Endothelial cell of umbilical vein (primary cell): ENCODE data around the gene YY1. TPM values are rescaled to one million over a fixed set of nuclear protein-coding genes. Genes with fewer than 3 reads are reported as not detected.

Source experiments
- BruUV-seq: library from RNA; stranded (reverse); fragments of 400-500 nt; replicated peaks from 2 replicates; lab custom pipeline; 2021; lab: Mats Ljungman, UMichigan
- CTCF ChIA-PET: fragments of 300-600, 350-600 bp; sonication (Branson Sonifier 250); formaldehyde crosslinking; loops from one replicate; lab custom pipeline; 2021; ENCODE audit warnings: antibody characterized with exemption, inconsistent platforms; lab: Charles Lee
- POLR2A ChIA-PET: fragments of 300-600, 350-600 bp; sonication (Branson Sonifier 250); formaldehyde crosslinking; loops from one replicate; lab custom pipeline; 2021; ENCODE audit warnings: antibody characterized with exemption, inconsistent platforms; lab: Charles Lee
- DNase-seq: peaks from one replicate; pipeline ENCODE4 v3.0.0-alpha.2; 2011; ENCODE audit warnings: low read depth, low spot score
- FAIRE-seq: peaks from 2 replicates; lab custom pipeline; 2011; peaks lifted over from hg19 to GRCh38; lab: Jason Lieb, UNC
- H2AFZ ChIP-seq: 2 replicates; pipeline ENCODE4 v1.6.0; 2012; ENCODE audit warnings: low read depth, low read length, control low read depth, inconsistent platforms
- H3K27ac ChIP-seq: 2 replicates; pipeline ENCODE4 v1.5.1; 2011; ENCODE audit warnings: low read depth, mild to moderate bottlenecking, control low read depth, low read length, moderate library complexity; ENCODE audit not compliant: insufficient read depth
- H3K27me3 ChIP-seq, 2 experiments: 2 replicates each; pipeline versions ENCODE4 v1.6.0 to v1.6.1; 2011; ENCODE audit warnings: low read length in 2 of 2, mixed read lengths in 1 of 2; ENCODE audit not compliant: control insufficient read depth in 2 of 2, insufficient read depth in 2 of 2
- H3K36me3 ChIP-seq, 2 experiments: 2 replicates in 1 of 2; 3 replicates in 1 of 2; pipeline ENCODE4 v1.5.1; 2011; ENCODE audit warnings: low read length in 2 of 2, mild to moderate bottlenecking in 1 of 2, moderate library complexity in 1 of 2; ENCODE audit not compliant: control insufficient read depth in 2 of 2, insufficient read depth in 2 of 2; ENCODE audit errors: extremely low read depth in 1 of 2
- H3K4me1 ChIP-seq: 3 replicates; pipeline ENCODE4 v1.5.1; 2011; ENCODE audit warnings: mild to moderate bottlenecking, low read length; ENCODE audit not compliant: control insufficient read depth, insufficient read depth; ENCODE audit errors: extremely low read depth
- H3K4me2 ChIP-seq: 2 replicates; pipeline ENCODE4 v1.6.1; 2011; ENCODE audit warnings: low read length, control low read depth, mixed read lengths; ENCODE audit not compliant: insufficient read depth
- H3K4me3 ChIP-seq, 3 experiments: fragments of 200-600 bp in 1 of 3; sonication (generic), shearing (Covaris generic) in 1 of 3; replicated peaks in 1 of 3; 2 replicates each; pipeline ENCODE4 v1.5.1; 2011 to 2016; ENCODE audit warnings: control low read depth in 3 of 3, low read length in 3 of 3, mild to moderate bottlenecking in 2 of 3, inconsistent platforms in 1 of 3, low read depth in 1 of 3, moderate library complexity in 1 of 3; ENCODE audit not compliant: insufficient read depth in 1 of 3
- H3K79me2 ChIP-seq: 2 replicates; pipeline ENCODE4 v1.6.0; 2012; ENCODE audit warnings: low read length, inconsistent platforms; ENCODE audit not compliant: control insufficient read depth, insufficient read depth
- H3K9ac ChIP-seq: replicated peaks from 2 replicates; pipeline ENCODE3; 2011; ENCODE audit warnings: low read length, control low read depth; ENCODE audit not compliant: insufficient read depth; ENCODE audit errors: extremely low read depth
- H3K9me1 ChIP-seq: replicated peaks from 3 replicates; pipeline ENCODE4 v1.6.0; 2011; ENCODE audit warnings: mild to moderate bottlenecking, low read length; ENCODE audit not compliant: control insufficient read depth, insufficient read depth; ENCODE audit errors: extremely low read depth
- H3K9me3 ChIP-seq: replicated peaks from 2 replicates; pipeline ENCODE4 v1.5.1; 2012; ENCODE audit warnings: low read length, inconsistent platforms; ENCODE audit not compliant: control insufficient read depth, insufficient read depth
- H4K20me1 ChIP-seq: replicated peaks from 2 replicates; pipeline ENCODE3; 2011; ENCODE audit warnings: mild to moderate bottlenecking, low read length; ENCODE audit not compliant: control insufficient read depth, insufficient read depth; ENCODE audit errors: extremely low read depth
- EZH2 ChIP-seq: IDR thresholded peaks from 2 replicates; pipeline ENCODE4 v1.6.1; 2012; ENCODE audit warnings: borderline replicate concordance, low read depth, mild to moderate bottlenecking, moderate library complexity, low read length, inconsistent platforms; ENCODE audit not compliant: severe bottlenecking
- FOS ChIP-seq: IDR thresholded peaks from 2 replicates; pipeline ENCODE4 v1.6.1; 2011; ENCODE audit warnings: mild to moderate bottlenecking, low read length, moderate library complexity, borderline replicate concordance; ENCODE audit not compliant: insufficient read depth
- GATA2 ChIP-seq: IDR thresholded peaks from 2 replicates; pipeline ENCODE4 v1.7.0; 2011; ENCODE audit warnings: low read depth, mild to moderate bottlenecking, moderate library complexity, mixed read lengths, low read length; ENCODE audit not compliant: insufficient read length, insufficient read depth
- JUN ChIP-seq: IDR thresholded peaks from 2 replicates; pipeline ENCODE4 v1.6.1; 2011; ENCODE audit warnings: borderline replicate concordance, low read depth; ENCODE audit not compliant: insufficient read length, insufficient read depth
- MYC ChIP-seq: IDR thresholded peaks from one replicate; pipeline ENCODE4 v1.6.1; 2011; ENCODE audit warnings: mild to moderate bottlenecking, low read depth, low read length
- POLR2A ChIP-seq: IDR thresholded peaks from 2 replicates; pipeline ENCODE4 v1.6.1; 2012; ENCODE audit warnings: low read depth, mild to moderate bottlenecking, control low read depth, low read length
- POLR2AphosphoS5 ChIP-seq: IDR thresholded peaks from 2 replicates; pipeline ENCODE4 v1.6.1; 2012; ENCODE audit warnings: low read depth, mild to moderate bottlenecking, control low read depth, low read length, moderate library complexity; ENCODE audit not compliant: insufficient read depth
- dilution Hi-C: fragments of 300-500 bp; cut with MboI; formaldehyde crosslinking; loops from one replicate; pipeline ENCODE4 v1.15.0; 2019; ENCODE audit warnings: low sequenced_read_pairs; ENCODE audit not compliant: extremely low pct_ligation_motif_present
- intact Hi-C: fragments of 100-400 bp; cut with micrococcal nuclease; formaldehyde crosslinking; loops from one replicate; pipeline ENCODE4 v1.10.0; 2022
- polyA plus RNA-seq, 4 experiments: library from polyadenylated mRNA; depleted of rRNA in 3 of 4; stranded (reverse) in 3 of 4; unstranded in 1 of 4; fragments of >200 nt; gene quantifications; 2 replicates each; pipeline versions ENCODE4 v1.2.1 to v1.2.3, GENCODE V29; 2011 to 2012; ENCODE audit warnings: missing spikeins in 1 of 4
- total RNA-seq: library from RNA; stranded (reverse); gene quantifications from 2 replicates; pipeline ENCODE4 v1.2.3, GENCODE V29; 2021
- TF ChIP-seq, protein P1 (sequence below): IDR thresholded peaks from 2 replicates; pipeline ENCODE4 v1.6.1; 2011; ENCODE audit not compliant: insufficient read depth, insufficient read length
- TF ChIP-seq, protein P2 (sequence below), 2 donors: IDR thresholded peaks; 1 replicate in 1 of 2; 2 replicates in 1 of 2; pipeline ENCODE4 v1.5.1; 2011; ENCODE audit warnings: low read length in 2 of 2, mild to moderate bottlenecking in 2 of 2, moderate library complexity in 2 of 2, control low read depth in 1 of 2, inconsistent platforms in 1 of 2, low read depth in 1 of 2; ENCODE audit not compliant: insufficient read depth in 1 of 2; ENCODE audit errors: extremely low read depth in 1 of 2

YY1 gene
- total and polyA plus RNA-seq, 2 donors (not counting 3 experiments of a cell fraction or from before 2014, with no cell fraction given): 23.5 to 78.6 TPM

DNA sequence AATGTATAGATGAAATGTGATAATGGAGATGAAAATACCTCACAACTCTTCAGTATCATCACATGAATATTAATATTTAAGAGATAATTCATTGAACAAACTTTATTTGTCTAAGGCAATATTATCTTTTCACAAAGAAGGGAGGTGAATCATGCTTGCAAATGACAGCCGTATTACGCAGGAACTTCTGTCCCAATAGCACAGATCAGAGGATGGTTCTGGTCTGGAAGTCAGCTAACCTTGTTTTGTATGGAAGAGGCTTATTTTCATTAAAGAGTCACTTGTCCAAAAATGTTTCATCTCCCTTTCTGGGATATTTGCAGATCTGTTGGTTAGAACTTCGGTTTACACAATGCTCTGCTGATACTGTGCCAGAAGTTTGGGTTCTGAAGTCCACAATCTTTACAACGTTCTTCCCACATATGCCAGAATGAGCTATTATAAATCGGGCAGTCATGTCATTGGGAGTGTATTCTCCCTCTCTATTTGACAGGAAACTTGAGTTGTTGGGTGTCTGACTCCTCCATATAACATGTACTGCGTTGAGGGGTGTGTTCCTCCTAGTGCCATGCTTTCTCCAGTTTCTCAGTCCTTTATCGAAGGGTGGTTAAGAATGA lies 29.8 kb downstream of the YY1 start:
- CTCF ChIA-PET: interaction anchor here (1.1 to 2.2 kb wide), 4 partner anchors 10 to 35 kb away, joined by 3 to 13 read pairs (median 4); no protein-coding TSS in a partner anchor
- no peaks in the 10 kb centered on the region for H3K4me1 ChIP-seq
- H4K20me1 ChIP-seq: no peaks in the 10 kb centered on the region
- H3K9ac ChIP-seq: no peak overlapping the region
- no peak overlapping the region for H3K27ac ChIP-seq
- peaks cover 85% of the 10 kb centered on the region for H3K79me2 ChIP-seq
- no peak overlapping the region for H3K4me3 ChIP-seq
- no peaks in the 10 kb centered on the region for H3K9me3 ChIP-seq
- POLR2A ChIA-PET: no interaction called here
- H2AFZ ChIP-seq: no peak overlapping the region
- H3K9me1 ChIP-seq: no peaks in the 10 kb centered on the region
- no peaks in the 10 kb centered on the region for H3K27me3 ChIP-seq
- no peak for FAIRE-seq
- peaks cover 0 to 10% of the 10 kb centered on the region in 2 experiments for H3K36me3 ChIP-seq
- TF ChIP-seq POLR2AphosphoS5 (no peak), JUN (no peak), GATA2 (no peak), POLR2A (no peak), MYC (no peak), FOS (no peak), EZH2 (no peak)
- TF ChIP-seq, protein P1, sequence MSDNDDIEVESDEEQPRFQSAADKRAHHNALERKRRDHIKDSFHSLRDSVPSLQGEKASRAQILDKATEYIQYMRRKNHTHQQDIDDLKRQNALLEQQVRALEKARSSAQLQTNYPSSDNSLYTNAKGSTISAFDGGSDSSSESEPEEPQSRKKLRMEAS: no peak
- TF ChIP-seq, protein P2, sequence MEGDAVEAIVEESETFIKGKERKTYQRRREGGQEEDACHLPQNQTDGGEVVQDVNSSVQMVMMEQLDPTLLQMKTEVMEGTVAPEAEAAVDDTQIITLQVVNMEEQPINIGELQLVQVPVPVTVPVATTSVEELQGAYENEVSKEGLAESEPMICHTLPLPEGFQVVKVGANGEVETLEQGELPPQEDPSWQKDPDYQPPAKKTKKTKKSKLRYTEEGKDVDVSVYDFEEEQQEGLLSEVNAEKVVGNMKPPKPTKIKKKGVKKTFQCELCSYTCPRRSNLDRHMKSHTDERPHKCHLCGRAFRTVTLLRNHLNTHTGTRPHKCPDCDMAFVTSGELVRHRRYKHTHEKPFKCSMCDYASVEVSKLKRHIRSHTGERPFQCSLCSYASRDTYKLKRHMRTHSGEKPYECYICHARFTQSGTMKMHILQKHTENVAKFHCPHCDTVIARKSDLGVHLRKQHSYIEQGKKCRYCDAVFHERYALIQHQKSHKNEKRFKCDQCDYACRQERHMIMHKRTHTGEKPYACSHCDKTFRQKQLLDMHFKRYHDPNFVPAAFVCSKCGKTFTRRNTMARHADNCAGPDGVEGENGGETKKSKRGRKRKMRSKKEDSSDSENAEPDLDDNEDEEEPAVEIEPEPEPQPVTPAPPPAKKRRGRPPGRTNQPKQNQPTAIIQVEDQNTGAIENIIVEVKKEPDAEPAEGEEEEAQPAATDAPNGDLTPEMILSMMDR (IDR thresholded peaks at IDR 0.05; ENCODE audit: extremely low read depth in 1 of 2, insufficient read depth in 1 of 2, low read depth in 1 of 2, low read length in 2 of 2): no peak
- no peak for DNase-seq
- BruUV-seq: no TSS peak
- intact Hi-C loops: no loop called here
- dilution Hi-C loops: no loop called here
- H3K4me2 ChIP-seq: no peak overlapping the region
